Keratinocyte (primary cell): ENCODE measurements around the gene SLC31A2. TPM values are rescaled to one million over a fixed set of nuclear protein-coding genes. Genes with fewer than 3 reads are reported as not detected.

Experiments
- DNase-seq: peaks from one replicate; pipeline ENCODE4 v3.0.0-alpha.2; 2011; ENCODE audit warnings: low read depth, missing footprints, low spot score
- FAIRE-seq: peaks from 2 replicates; lab custom pipeline; 2011; peaks lifted over from hg19 to GRCh38; lab: Jason Lieb, UNC
- H2AFZ ChIP-seq: 2 replicates; pipeline ENCODE4 v1.6.0; 2012; ENCODE audit warnings: low read length, control low read depth, inconsistent platforms; ENCODE audit not compliant: control insufficient read depth
- H3K27ac ChIP-seq: 2 replicates; pipeline ENCODE4 v1.5.1; 2011; ENCODE audit warnings: low read length; ENCODE audit not compliant: control insufficient read depth, insufficient read depth
- H3K27me3 ChIP-seq: 3 replicates; pipeline ENCODE4 v1.6.0; 2011; ENCODE audit warnings: low read length; ENCODE audit not compliant: control insufficient read depth, insufficient read depth; ENCODE audit errors: extremely low read depth
- H3K36me3 ChIP-seq, 2 experiments: 2 replicates in 1 of 2; 3 replicates in 1 of 2; pipeline ENCODE4 v1.5.1; 2011; ENCODE audit warnings: low read length in 2 of 2, mild to moderate bottlenecking in 1 of 2; ENCODE audit not compliant: control insufficient read depth in 2 of 2, insufficient read depth in 2 of 2; ENCODE audit errors: extremely low read depth in 1 of 2
- H3K4me1 ChIP-seq: 3 replicates; pipeline ENCODE4 v1.5.1; 2011; ENCODE audit warnings: low read length; ENCODE audit not compliant: control insufficient read depth, insufficient read depth; ENCODE audit errors: extremely low read depth
- H3K4me2 ChIP-seq: 3 replicates; pipeline ENCODE4 v1.6.0; 2011; ENCODE audit warnings: low read depth, low read length; ENCODE audit not compliant: control insufficient read depth, insufficient read depth; ENCODE audit errors: extremely low read depth
- H3K4me3 ChIP-seq, 3 experiments: fragments of 200-600 bp in 1 of 3; sonication (generic) in 1 of 3; 2 replicates in 2 of 3; 3 replicates in 1 of 3; pipeline ENCODE4 v1.5.1; 2011 to 2016; ENCODE audit warnings: low read length in 3 of 3, mild to moderate bottlenecking in 3 of 3, control low read depth in 2 of 3, inconsistent platforms in 1 of 3, low read depth in 1 of 3, mixed read lengths in 1 of 3, mixed run types in 1 of 3, moderate library complexity in 1 of 3; ENCODE audit not compliant: control insufficient read depth in 2 of 3, insufficient read depth in 2 of 3; ENCODE audit errors: extremely low read depth in 1 of 3
- H3K79me2 ChIP-seq: 2 replicates; pipeline ENCODE4 v1.6.0; 2012; ENCODE audit warnings: low read length; ENCODE audit not compliant: control insufficient read depth, insufficient read depth
- H3K9ac ChIP-seq: 3 replicates; pipeline ENCODE4 v1.6.0; 2011; ENCODE audit warnings: low read length; ENCODE audit not compliant: control insufficient read depth, insufficient read depth; ENCODE audit errors: extremely low read depth
- H3K9me1 ChIP-seq: 3 replicates; pipeline ENCODE4 v1.6.0; 2011; ENCODE audit warnings: low read length; ENCODE audit not compliant: control insufficient read depth, insufficient read depth; ENCODE audit errors: extremely low read depth
- H3K9me3 ChIP-seq: 2 replicates; pipeline ENCODE4 v1.5.1; 2012; ENCODE audit warnings: low read depth, low read length; ENCODE audit not compliant: control insufficient read depth
- H4K20me1 ChIP-seq: 3 replicates; pipeline ENCODE4 v1.6.0; 2011; ENCODE audit warnings: low read length; ENCODE audit not compliant: control insufficient read depth, insufficient read depth; ENCODE audit errors: extremely low read depth
- CTCF ChIP-seq, 3 experiments: IDR thresholded peaks in 1 of 3; conservative IDR thresholded peaks in 1 of 3; optimal IDR thresholded peaks in 1 of 3; 2 replicates in 2 of 3; 3 replicates in 1 of 3; pipeline versions ENCODE3 to v1.5.1; 2011; ENCODE audit warnings: low read length in 3 of 3, mild to moderate bottlenecking in 3 of 3, moderate library complexity in 2 of 3, control low read depth in 1 of 3, inconsistent platforms in 1 of 3; ENCODE audit not compliant: insufficient read depth in 2 of 3; ENCODE audit errors: extremely low read depth in 1 of 3
- EZH2 ChIP-seq: IDR thresholded peaks from one replicate; pipeline ENCODE4 v1.6.1; 2012; ENCODE audit warnings: inconsistent platforms, mild to moderate bottlenecking, low read length, moderate library complexity
- dilution Hi-C: fragments of 300-500 bp; cut with MboI; formaldehyde crosslinking; loops from one replicate; pipeline ENCODE4 v1.7.0; 2020; ENCODE audit warnings: low sequenced_read_pairs; ENCODE audit not compliant: extremely low pct_ligation_motif_present
- polyA plus RNA-seq, 5 experiments: library from polyadenylated mRNA; depleted of rRNA in 3 of 5; stranded (reverse) in 3 of 5; stranded (forward) in 1 of 5; unstranded in 1 of 5; fragments of >200 nt; gene quantifications; 1 replicate in 1 of 5; 2 replicates in 3 of 5; 3 replicates in 1 of 5; pipeline versions ENCODE4 v1.2.1 to v1.2.3, GENCODE V29; 2011 to 2012; ENCODE audit warnings: missing spikeins in 2 of 5, low read depth in 1 of 5, low replicate concordance in 1 of 5

SLC31A2 gene
- polyA plus RNA-seq, 1 donor (not counting 4 experiments of a cell fraction or from before 2014, with no cell fraction given) = 111 TPM

- H3K4me2 ChIP-seq = no peak overlapping the region
- peak overlapping the region in 1 of 3 experiments; percentile 11 for H3K4me3 ChIP-seq
- peaks cover 36% of the 10 kb centered on the region for H3K4me1 ChIP-seq
- no peak overlapping the region for H3K9ac ChIP-seq
- peak overlapping the region; percentile 5 for H3K27ac ChIP-seq
- H2AFZ ChIP-seq = no peak overlapping the region
- FAIRE-seq (no peak), DNase-seq (no peak)
- dilution Hi-C loops = no loop called here
- H3K9me3 ChIP-seq = no peaks in the 10 kb centered on the region
- no peaks in the 10 kb centered on the region for H3K79me2 ChIP-seq
- H3K36me3 ChIP-seq = peaks cover 18 to 43% of the 10 kb centered on the region in 2 experiments
- H4K20me1 ChIP-seq = no peaks in the 10 kb centered on the region
- H3K9me1 ChIP-seq = no peaks in the 10 kb centered on the region
- H3K27me3 ChIP-seq = no peaks in the 10 kb centered on the region
- TF ChIP-seq CTCF (optimal IDR thresholded peaks at IDR 0.05 in 1 of 3, IDR thresholded peaks at IDR 0.05 in 1 of 3, conservative IDR thresholded peaks at IDR 0.05 in 1 of 3; ENCODE audit: extremely low read depth in 1 of 3, insufficient read depth in 2 of 3, low read length in 3 of 3) (no peak), EZH2 (no peak)
Measured at GRCh38 chr9:113186137-113186755, 35.4 kb downstream of the SLC31A2 start.

GRCh38 chr9:113187929-113188595, 37.3 kb downstream of the SLC31A2 start:
- H2AFZ ChIP-seq = peak overlapping the region; percentile 57
- peak; percentile 98 for FAIRE-seq

More at GRCh38 chr9:113187929-113188595, 37.3 kb downstream of the SLC31A2 start:
- H3K4me3 ChIP-seq = peak overlapping the region in 2 of 3 experiments; percentile 31 to 35
- dilution Hi-C loops = no loop called here
- H3K9ac ChIP-seq = peak overlapping the region; percentile 67
- DNase-seq = peak; percentile 62
- H3K27ac ChIP-seq = peak overlapping the region; percentile 86
- peaks cover 16 to 33% of the 10 kb centered on the region in 2 experiments for H3K36me3 ChIP-seq
- H3K9me1 ChIP-seq = no peaks in the 10 kb centered on the region
- TF ChIP-seq CTCF (optimal IDR thresholded peaks at IDR 0.05 in 1 of 3, IDR thresholded peaks at IDR 0.05 in 1 of 3, conservative IDR thresholded peaks at IDR 0.05 in 1 of 3; ENCODE audit: extremely low read depth in 1 of 3, insufficient read depth in 2 of 3, low read length in 3 of 3) (no peak), EZH2 (no peak)
- H4K20me1 ChIP-seq = no peaks in the 10 kb centered on the region
- H3K4me2 ChIP-seq = peak overlapping the region; percentile 46
- no peaks in the 10 kb centered on the region for H3K79me2 ChIP-seq
- H3K4me1 ChIP-seq = peaks cover 36% of the 10 kb centered on the region
- H3K27me3 ChIP-seq = no peaks in the 10 kb centered on the region
- no peaks in the 10 kb centered on the region for H3K9me3 ChIP-seq
